HG03066 (cell line): ENCODE data around the gene RNF224.

Source experiments
- ATAC-seq: cut with Tn5 transposase; IDR thresholded peaks from one replicate; pipeline ENCODE4 v1.9.1; 2021; ENCODE audit warnings: low read depth; ENCODE audit not compliant: unreplicated experiment

RNF224 gene

GRCh38 chr9:137225699-137226331 lies 1.5 kb upstream of the RNF224 start:
- ATAC-seq, result no peak

GRCh38 chr9:137226338-137227053 lies 806 bp upstream of the RNF224 start:
- ATAC-seq, result no peak

GRCh38 chr9:137227853-137228505 lies 677 bp downstream of the RNF224 start:
- ATAC-seq, result no peak

- no peak for ATAC-seq
These were observed 1.2 kb downstream of the RNF224 start for GRCh38 chr9:137228506-137228967.

DNA sequence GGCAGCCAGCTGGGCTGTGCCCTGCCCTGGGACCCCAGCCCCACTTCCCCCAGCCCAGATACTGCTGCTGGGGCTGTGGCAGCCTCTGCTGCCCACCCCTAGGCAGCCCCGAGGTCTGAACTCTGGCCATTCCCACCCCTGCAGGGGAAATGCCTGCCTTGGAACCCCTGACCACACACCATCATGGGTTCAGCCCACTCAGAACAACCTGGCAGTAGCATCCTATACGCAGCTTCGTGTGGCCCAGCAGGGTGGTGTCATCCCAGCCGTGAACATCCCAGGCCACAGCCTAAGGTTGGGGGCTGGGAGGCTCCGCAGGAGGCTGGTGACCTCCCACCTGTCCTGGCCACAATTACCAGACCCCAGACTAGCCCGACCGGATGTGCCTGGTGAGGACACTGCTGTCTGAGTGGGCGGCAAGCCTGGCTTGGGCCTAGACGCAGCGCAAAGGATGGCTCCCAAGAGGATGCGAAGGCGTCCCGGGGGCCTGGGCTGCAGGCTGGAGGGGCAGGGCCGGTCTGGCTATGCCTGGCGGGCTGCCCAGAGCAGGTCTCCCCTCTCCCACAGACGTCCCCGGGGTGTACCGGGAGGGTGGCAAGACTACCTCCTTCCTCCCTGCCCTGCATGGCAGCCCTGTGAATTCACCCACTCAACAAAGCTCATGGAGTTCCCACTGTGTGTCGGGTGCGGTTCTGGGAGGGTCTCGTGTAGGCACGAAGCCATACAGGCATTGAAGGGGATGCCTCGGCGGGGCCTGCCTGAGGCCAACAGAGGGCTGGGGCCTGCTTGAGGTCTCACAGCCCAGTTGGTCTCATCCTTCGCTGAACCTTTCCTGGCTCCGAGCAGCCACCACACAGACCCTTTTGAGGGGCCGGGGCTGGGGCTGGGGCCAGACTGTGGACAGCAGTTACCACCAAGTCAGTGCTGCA lies 1.9 kb downstream of the RNF224 start:
- no peak for ATAC-seq

DNA sequence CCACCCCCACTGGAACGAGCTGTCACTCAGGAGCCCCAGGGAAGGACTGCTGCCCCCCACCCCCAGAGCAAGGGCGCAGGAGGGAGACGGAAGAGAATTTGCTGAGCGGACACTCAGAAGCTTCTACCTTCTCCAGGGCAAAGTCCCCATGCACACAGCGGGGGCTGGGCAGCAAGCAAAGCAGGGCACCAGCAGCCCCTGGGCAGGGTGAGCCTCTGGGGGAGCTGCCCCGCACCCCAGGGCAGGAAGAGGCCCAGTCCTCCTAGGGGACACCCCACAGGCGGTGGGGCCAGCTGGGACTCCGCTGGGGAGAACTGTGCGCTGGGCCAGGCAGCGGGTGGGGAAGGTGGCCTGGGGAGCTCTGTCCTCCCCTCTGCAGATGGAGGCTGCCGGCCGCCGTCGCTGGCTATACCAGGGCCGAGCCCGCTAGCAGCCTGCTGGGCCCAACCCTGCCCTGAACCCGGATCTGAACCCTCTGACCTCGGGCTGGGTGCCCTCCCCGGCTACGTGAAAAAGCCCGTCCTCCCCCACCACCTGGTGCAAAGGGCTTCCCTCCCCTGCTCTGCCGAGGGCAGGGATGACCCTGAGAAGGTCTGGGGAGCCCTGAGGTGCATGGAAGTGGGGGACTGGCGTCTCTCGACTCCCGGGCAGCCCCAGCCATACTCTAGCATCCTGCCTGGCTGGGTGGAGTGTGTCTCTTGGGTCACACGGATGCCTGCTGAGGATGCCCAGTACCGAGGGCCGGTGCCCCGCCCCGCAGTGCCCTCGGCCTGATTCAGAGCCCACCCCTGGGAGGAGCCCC lies 2.8 kb downstream of the RNF224 start:
- ATAC-seq, result no peak

GRCh38 chr9:137230705-137231371 lies 3.5 kb downstream of the RNF224 start, which contains the start of gene SLC34A3:
Gene SLC34A3, plus strand, starts transcription at chr9:137230901. Its CDS starts 802 bp downstream, at chr9:137231703.
- ATAC-seq, result no peak

DNA sequence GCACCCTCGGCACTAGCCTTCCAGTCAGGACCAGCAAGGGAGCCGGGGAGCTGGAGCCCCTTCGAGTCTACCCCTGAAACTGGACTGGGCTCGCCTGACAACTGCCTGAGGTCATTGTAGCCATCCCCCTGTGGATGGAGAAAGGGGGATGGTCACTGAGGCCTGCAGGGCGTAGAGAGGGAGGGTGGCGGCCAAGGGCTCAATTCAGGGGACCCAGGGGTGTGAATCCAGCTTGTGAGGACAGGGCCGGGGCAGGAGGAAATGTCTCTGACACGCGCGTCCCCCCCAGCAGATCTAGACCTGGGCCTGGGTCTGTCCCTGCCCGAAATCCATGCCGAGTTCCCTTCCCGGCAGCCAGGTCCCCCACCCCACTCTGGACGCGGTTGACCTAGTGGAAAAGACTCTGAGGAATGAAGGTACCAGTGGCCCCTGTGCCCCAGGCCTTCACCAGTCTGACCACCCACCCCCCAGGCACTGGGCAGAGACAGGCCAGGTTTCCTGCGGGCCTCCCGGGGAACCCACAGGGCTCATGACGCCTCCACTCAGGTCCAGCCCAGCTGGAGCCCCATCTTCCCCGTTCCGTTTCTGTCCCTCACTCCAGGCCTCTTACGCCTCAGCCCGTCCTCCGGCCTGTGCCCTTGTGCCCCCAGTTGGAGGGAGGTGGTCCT lies 4.2 kb downstream of the RNF224 start:
- no peak for ATAC-seq

- no peak for ATAC-seq
These were observed 4.8 kb downstream of the RNF224 start for GRCh38 chr9:137232101-137232500.

GRCh38 chr9:137232510-137232909 lies 5.2 kb downstream of the RNF224 start:
- no peak for ATAC-seq

GRCh38 chr9:137233143-137233980 lies 6.1 kb downstream of the RNF224 start:
- no peak for ATAC-seq

DNA sequence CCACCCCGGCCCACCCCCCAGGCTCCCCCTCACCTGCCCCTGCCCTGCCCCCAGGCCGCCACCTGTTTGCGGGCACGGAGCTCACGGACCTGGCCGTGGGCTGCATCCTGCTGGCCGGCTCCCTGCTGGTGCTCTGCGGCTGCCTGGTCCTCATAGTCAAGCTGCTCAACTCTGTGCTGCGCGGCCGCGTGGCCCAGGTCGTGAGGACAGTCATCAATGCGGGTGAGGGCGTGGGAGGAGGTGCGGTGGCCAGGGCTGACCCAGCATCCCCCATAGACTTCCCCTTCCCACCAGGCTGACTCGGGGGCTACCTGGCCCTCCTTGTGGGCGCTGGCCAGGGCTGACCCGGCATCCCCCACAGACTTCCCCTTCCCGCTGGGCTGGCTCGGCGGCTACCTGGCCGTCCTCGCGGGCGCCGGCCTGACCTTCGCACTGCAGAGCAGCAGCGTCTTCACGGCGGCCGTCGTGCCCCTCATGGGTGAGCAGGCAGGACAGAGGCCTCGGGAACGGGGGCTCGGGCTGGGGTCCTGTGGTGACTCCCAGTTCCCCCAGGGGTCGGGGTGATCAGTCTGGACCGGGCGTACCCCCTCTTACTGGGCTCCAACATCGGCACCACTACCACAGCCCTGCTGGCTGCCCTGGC lies 6.9 kb downstream of the RNF224 start:
- ATAC-seq, result no peak

GRCh38 chr9:137234758-137235423 lies 7.6 kb downstream of the RNF224 start:
- ATAC-seq, result no peak

- ATAC-seq, result no peak
These were observed 8.3 kb downstream of the RNF224 start for GRCh38 chr9:137235424-137236237.

- ATAC-seq, result no peak
These were observed 9.1 kb downstream of the RNF224 start for GRCh38 chr9:137236238-137236935.
